Neutrophil (primary cell): Measurements from ENCODE around the gene HOXA9.
A peak's percentile ranks its signal among the peaks of the same experiment; 100 is the strongest.

Source experiments
- H3K27ac ChIP-seq: fragments of 200-600 bp; sonication (generic); 2 replicates; pipeline ENCODE4 v1.5.1; 2016; ENCODE audit warnings: mild to moderate bottlenecking, moderate library complexity
- H3K27me3 ChIP-seq: fragments of 200-600 bp; sonication (generic); 2 replicates; pipeline ENCODE4 v1.6.0; 2016; ENCODE audit warnings: mild to moderate bottlenecking
- H3K36me3 ChIP-seq: fragments of 200-600 bp; sonication (generic); 2 replicates; pipeline ENCODE4 v1.5.1; 2017
- H3K4me1 ChIP-seq, 2 experiments: fragments of 200-600 bp in 1 of 2; sonication (generic) in 1 of 2; 1 replicate in 1 of 2; 2 replicates in 1 of 2; pipeline versions ENCODE4 v1.5.1 to v1.6.1; 2013 to 2016; ENCODE audit warnings: low read depth in 1 of 2, low read length in 1 of 2, mild to moderate bottlenecking in 1 of 2, moderate library complexity in 1 of 2; ENCODE audit not compliant: control insufficient read depth in 1 of 2, insufficient read depth in 1 of 2
- H3K4me3 ChIP-seq, 2 experiments: fragments of 200-600 bp in 1 of 2; sonication (generic) in 1 of 2; 1 replicate in 1 of 2; 2 replicates in 1 of 2; pipeline ENCODE4 v1.5.1; 2013 to 2016; ENCODE audit warnings: low read depth in 1 of 2, low read length in 1 of 2, mild to moderate bottlenecking in 1 of 2, moderate library complexity in 1 of 2
- H3K9me3 ChIP-seq: fragments of 200-600 bp; sonication (generic); 2 replicates; pipeline ENCODE4 v1.5.1; 2016
- TF ChIP-seq, protein P1 (sequence below): fragments of 200-600 bp; sonication (generic); IDR thresholded peaks from 2 replicates; pipeline ENCODE4 v1.5.1; 2016; ENCODE audit warnings: antibody characterized with exemption

Gene HOXA9

DNA sequence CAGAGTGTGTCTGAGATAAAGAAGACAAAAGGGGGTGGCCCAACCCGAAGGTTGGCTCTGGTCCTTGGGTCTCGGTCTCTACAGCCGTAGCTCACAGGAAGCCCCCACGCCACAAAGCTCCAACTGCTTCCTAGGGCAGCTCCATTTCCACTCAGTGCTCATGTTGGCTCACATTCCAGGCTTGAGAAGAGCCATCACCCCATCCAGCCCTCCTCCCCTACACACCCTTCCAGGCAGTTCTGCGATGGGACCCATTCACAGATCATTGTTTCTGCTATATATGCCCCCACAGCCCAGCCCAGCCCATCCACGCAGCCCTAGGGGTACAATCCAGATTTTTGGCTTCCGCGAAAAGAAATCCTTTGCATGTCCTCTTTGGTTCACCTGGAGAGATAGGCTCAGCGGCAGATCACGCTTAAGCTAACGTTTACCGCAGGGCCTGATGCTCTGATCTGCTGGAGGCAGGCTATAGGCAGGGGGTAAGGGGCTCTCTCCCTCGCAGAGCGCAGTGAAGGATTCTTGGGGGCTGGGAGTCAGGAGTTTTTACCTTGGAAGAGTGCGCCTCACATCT is 25.9 kb upstream of the HOXA9 start:
- Histone ChIP-seq H3K36me3 (no peaks in the 10 kb centered on the region), H3K4me3 (peak overlapping the region in 1 of 2 experiments; percentile 68), H3K27ac (no peak overlapping the region), H3K27me3 (peaks cover 100% of the 10 kb centered on the region), H3K4me1 (peaks cover 35 to 42% of the 10 kb centered on the region in 2 experiments), H3K9me3 (no peaks in the 10 kb centered on the region)
- TF ChIP-seq, protein P1, sequence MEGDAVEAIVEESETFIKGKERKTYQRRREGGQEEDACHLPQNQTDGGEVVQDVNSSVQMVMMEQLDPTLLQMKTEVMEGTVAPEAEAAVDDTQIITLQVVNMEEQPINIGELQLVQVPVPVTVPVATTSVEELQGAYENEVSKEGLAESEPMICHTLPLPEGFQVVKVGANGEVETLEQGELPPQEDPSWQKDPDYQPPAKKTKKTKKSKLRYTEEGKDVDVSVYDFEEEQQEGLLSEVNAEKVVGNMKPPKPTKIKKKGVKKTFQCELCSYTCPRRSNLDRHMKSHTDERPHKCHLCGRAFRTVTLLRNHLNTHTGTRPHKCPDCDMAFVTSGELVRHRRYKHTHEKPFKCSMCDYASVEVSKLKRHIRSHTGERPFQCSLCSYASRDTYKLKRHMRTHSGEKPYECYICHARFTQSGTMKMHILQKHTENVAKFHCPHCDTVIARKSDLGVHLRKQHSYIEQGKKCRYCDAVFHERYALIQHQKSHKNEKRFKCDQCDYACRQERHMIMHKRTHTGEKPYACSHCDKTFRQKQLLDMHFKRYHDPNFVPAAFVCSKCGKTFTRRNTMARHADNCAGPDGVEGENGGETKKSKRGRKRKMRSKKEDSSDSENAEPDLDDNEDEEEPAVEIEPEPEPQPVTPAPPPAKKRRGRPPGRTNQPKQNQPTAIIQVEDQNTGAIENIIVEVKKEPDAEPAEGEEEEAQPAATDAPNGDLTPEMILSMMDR: no peak

DNA sequence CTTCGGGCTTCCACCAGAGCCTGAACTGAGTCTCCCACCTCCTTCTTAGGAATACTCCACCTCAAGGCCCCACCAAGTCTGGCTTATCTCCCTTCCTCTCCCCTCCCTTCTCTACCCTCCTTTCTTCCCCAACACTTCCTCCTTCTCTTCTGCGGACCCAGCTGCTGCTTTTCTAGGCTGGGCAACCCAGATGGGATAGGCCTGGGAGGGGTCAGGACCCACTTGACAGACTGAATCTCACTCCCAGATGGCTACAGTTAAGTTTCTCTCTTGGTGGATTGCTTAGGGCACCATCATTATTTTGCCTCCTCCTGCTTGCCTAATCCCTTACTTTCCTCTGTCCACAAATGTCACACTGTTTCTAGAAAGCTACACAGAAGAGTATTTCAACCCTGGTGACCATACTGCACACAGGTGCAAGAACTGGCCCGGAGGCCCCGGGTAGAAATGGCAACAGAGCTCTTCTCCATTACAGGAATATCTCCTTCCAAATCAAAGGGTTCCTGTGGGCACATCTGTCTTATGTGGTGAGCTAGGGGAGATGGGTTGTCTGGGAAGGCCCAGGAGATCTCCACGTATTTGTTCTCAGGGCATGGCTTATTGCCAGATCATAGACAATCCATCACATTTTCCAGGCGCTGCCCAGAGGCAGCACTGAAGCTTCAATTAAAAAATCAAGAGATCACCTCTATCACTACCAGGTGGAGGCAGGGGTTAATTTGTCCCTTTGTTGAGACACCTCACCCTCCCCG is 24.8 kb upstream of the HOXA9 start:
- H3K4me3 ChIP-seq: no peak overlapping the region
- peaks cover 100% of the 10 kb centered on the region for H3K27me3 ChIP-seq
- H3K4me1 ChIP-seq: peaks cover 45 to 53% of the 10 kb centered on the region in 2 experiments
- H3K36me3 ChIP-seq: no peaks in the 10 kb centered on the region
- no peak overlapping the region for H3K27ac ChIP-seq
- TF ChIP-seq, protein P1: no peak
- no peaks in the 10 kb centered on the region for H3K9me3 ChIP-seq

DNA sequence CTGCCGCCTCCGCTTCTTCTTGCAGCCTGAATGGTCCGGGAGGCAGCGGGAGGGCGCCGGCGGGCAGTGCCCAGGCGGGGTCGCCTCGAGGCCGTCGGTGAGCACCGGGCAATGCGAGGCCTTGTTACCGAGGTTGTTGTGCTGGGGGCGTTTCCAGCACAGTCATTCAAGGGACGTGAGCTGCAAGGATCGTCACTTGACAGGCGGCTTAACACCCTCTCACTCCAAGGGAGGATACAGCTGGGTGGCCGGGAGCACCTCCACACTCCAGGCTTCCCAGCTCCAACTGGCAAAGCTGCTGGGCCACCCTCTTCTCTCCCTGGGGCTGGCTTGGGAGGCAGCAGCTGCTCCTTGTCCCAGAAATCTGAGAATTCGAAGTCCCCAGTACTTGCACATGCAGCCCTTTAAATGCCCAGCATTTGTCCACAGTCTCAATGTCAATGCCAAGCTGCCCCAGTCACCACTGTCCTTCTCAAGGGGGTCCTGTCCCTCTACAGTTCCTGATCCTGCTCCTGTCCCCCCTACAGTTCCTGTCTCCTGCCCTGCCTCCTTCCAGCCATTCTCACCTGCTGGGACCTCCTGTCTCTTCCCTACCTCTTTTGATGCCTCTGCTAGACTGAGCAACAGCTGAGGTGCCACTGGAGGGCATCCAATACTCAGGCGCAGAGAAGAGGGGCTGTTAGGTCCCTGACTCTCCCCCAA is 24.1 kb upstream of the HOXA9 start:
- peak overlapping the region; percentile 1 to 50 for H3K4me3 ChIP-seq
- H3K36me3 ChIP-seq: no peaks in the 10 kb centered on the region
- H3K9me3 ChIP-seq: no peaks in the 10 kb centered on the region
- TF ChIP-seq, protein P1: no peak
- H3K4me1 ChIP-seq: peaks cover 51 to 60% of the 10 kb centered on the region in 2 experiments
- no peak overlapping the region for H3K27ac ChIP-seq
- peaks cover 100% of the 10 kb centered on the region for H3K27me3 ChIP-seq

DNA sequence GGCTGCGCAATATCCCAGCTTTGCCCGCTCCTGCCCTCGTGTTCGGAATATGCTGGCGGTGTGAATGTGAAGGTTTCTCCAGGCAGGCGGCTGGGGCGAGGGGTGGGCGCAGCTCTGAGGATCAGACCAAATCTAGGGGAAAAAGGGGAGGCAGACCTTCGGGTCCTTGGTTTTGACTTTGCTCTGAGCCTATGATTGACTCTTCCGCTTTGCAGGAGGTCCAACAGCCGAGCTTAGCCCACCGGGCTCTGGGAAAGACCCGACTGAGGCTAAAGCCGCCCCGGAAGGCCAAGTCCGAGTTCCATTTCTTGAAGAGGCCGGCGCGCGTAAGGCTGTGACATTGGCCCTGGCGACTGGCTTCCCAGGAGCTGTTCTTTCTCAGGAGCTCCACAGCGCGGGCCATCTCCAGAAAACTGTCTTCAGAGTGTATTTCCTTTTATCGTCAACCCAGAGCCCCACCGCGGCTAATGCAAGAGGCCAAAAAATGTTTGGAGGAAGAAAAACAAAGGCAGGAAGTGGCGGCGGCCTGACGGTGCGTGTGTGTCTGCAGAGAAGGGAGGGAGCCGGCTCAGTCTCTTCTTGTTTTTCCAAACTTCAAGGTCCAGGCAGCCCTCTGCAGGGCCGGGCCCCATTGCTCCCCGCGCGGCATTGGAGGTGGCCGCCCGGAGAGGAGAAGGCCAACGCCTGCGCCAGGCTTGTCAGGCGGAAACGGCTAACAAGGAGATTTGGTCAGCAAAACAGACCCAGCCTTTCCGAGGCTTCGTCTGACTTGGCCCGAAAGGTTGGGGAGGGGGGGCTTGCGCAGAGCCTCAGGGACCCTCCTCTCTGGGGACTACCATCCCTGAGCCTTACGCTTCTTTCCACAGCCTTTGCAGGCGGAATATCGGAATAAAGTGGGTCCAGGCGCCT is 23.3 kb upstream of the HOXA9 start:
- Histone ChIP-seq H3K27me3 (peaks cover 100% of the 10 kb centered on the region), H3K4me3 (peak overlapping the region; percentile 1 to 50), H3K4me1 (peaks cover 58 to 66% of the 10 kb centered on the region in 2 experiments)

More for the DNA sequence above, 23.3 kb upstream of the HOXA9 start:
- no peaks in the 10 kb centered on the region for H3K36me3 ChIP-seq
- no peak overlapping the region for H3K27ac ChIP-seq
- no peaks in the 10 kb centered on the region for H3K9me3 ChIP-seq
- TF ChIP-seq, protein P1: no peak
